ENCODE data around the gene GORASP1.

The GORASP1 gene

DNA sequence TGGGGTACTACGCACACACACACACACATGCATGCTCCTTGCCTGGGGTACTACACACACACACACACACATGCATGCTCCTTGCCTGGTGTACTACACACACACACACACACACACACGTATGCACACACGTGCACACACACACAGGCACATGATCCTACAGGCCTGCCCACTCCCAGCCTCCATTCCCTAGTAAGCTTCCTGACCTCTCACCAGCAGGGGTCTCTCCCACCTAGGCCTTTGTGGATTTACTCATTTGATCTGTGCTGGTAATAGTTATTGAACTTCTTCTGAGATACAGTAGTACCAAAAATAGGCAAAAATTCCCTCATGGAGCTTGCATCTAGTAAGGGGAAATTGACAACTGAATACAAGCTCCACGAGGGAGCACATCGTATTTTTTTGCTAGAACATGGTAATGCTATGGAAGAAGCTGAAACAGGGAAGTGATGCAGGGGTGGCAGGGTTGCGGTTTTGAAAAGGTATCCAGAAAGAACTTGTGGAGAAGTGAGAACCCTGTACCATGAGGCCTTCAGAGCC lies 19.2 kb upstream of the GORASP1 start:
- TF ChIP-seq ZNF610 (tag by site-specific recombination; IDR thresholded peaks at IDR 0.05; ENCODE audit: borderline replicate concordance), result no peak
- no peak for TF ChIP-seq ZBTB48 (tag by site-specific recombination; IDR thresholded peaks at IDR 0.05)
- no peak for TF ChIP-seq ZSCAN23 (tag by site-specific recombination; IDR thresholded peaks at IDR 0.05)
- no peak for TF ChIP-seq ZNF529 (tag by site-specific recombination; IDR thresholded peaks at IDR 0.05; ENCODE audit: insufficient replicate concordance)
- TF ChIP-seq ZIC2 (tag by site-specific recombination; IDR thresholded peaks at IDR 0.05), result no peak
- no peak for TF ChIP-seq ZNF596 (tag by site-specific recombination; IDR thresholded peaks at IDR 0.05)
- 0 out of 2 replicates have a peak, but pooled peaks have one; percentile 28 for TF ChIP-seq ZFHX2 (tag by site-specific recombination; conservative IDR thresholded peaks at IDR 0.05)
- peak; percentile 41 for TF ChIP-seq ZNF654 (tag by site-specific recombination; IDR thresholded peaks at IDR 0.05; ENCODE audit: low read depth)
- TF ChIP-seq HOXA7 (CRISPR knock-in tag; IDR thresholded peaks at IDR 0.05; ENCODE audit: borderline replicate concordance), result no peak
- TF ChIP-seq, protein P1, sequence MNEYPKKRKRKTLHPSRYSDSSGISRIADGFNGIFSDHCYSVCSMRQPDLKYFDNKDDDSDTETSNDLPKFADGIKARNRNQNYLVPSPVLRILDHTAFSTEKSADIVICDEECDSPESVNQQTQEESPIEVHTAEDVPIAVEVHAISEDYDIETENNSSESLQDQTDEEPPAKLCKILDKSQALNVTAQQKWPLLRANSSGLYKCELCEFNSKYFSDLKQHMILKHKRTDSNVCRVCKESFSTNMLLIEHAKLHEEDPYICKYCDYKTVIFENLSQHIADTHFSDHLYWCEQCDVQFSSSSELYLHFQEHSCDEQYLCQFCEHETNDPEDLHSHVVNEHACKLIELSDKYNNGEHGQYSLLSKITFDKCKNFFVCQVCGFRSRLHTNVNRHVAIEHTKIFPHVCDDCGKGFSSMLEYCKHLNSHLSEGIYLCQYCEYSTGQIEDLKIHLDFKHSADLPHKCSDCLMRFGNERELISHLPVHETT (tag by site-specific recombination; IDR thresholded peaks at IDR 0.05), result no peak
- no peak for TF ChIP-seq ZSCAN30 (tag by site-specific recombination; IDR thresholded peaks at IDR 0.05)
- TF ChIP-seq ZNF837 (tag by site-specific recombination; IDR thresholded peaks at IDR 0.05), result no peak
- no peak for TF ChIP-seq ZNF184 (tag by site-specific recombination; IDR thresholded peaks at IDR 0.05)
- TF ChIP-seq, protein P2, sequence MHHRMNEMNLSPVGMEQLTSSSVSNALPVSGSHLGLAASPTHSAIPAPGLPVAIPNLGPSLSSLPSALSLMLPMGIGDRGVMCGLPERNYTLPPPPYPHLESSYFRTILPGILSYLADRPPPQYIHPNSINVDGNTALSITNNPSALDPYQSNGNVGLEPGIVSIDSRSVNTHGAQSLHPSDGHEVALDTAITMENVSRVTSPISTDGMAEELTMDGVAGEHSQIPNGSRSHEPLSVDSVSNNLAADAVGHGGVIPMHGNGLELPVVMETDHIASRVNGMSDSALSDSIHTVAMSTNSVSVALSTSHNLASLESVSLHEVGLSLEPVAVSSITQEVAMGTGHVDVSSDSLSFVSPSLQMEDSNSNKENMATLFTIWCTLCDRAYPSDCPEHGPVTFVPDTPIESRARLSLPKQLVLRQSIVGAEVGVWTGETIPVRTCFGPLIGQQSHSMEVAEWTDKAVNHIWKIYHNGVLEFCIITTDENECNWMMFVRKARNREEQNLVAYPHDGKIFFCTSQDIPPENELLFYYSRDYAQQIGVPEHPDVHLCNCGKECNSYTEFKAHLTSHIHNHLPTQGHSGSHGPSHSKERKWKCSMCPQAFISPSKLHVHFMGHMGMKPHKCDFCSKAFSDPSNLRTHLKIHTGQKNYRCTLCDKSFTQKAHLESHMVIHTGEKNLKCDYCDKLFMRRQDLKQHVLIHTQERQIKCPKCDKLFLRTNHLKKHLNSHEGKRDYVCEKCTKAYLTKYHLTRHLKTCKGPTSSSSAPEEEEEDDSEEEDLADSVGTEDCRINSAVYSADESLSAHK (tag by site-specific recombination; IDR thresholded peaks at IDR 0.05), result no peak
- no peak for TF ChIP-seq REPIN1 (tag by site-specific recombination; IDR thresholded peaks at IDR 0.05; ENCODE audit: low read depth)
- no peak for TF ChIP-seq GLIS2 (tag by site-specific recombination; IDR thresholded peaks at IDR 0.05)
- TF ChIP-seq ZNF426 (tag by site-specific recombination; IDR thresholded peaks at IDR 0.05), result no peak
- TF ChIP-seq, protein P3, sequence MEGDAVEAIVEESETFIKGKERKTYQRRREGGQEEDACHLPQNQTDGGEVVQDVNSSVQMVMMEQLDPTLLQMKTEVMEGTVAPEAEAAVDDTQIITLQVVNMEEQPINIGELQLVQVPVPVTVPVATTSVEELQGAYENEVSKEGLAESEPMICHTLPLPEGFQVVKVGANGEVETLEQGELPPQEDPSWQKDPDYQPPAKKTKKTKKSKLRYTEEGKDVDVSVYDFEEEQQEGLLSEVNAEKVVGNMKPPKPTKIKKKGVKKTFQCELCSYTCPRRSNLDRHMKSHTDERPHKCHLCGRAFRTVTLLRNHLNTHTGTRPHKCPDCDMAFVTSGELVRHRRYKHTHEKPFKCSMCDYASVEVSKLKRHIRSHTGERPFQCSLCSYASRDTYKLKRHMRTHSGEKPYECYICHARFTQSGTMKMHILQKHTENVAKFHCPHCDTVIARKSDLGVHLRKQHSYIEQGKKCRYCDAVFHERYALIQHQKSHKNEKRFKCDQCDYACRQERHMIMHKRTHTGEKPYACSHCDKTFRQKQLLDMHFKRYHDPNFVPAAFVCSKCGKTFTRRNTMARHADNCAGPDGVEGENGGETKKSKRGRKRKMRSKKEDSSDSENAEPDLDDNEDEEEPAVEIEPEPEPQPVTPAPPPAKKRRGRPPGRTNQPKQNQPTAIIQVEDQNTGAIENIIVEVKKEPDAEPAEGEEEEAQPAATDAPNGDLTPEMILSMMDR (tag by site-specific recombination; IDR thresholded peaks at IDR 0.05), result peak; percentile 70
- no peak for TF ChIP-seq ZNF175 (tag by site-specific recombination; IDR thresholded peaks at IDR 0.05)
- TF ChIP-seq, protein P4, sequence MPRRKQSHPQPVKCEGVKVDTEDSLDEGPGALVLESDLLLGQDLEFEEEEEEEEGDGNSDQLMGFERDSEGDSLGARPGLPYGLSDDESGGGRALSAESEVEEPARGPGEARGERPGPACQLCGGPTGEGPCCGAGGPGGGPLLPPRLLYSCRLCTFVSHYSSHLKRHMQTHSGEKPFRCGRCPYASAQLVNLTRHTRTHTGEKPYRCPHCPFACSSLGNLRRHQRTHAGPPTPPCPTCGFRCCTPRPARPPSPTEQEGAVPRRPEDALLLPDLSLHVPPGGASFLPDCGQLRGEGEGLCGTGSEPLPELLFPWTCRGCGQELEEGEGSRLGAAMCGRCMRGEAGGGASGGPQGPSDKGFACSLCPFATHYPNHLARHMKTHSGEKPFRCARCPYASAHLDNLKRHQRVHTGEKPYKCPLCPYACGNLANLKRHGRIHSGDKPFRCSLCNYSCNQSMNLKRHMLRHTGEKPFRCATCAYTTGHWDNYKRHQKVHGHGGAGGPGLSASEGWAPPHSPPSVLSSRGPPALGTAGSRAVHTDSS (tag by site-specific recombination; IDR thresholded peaks at IDR 0.05), result no peak
- no peak for TF ChIP-seq ZNF302 (tag by site-specific recombination; IDR thresholded peaks at IDR 0.05; ENCODE audit: low read depth)
- TF ChIP-seq, protein P5, sequence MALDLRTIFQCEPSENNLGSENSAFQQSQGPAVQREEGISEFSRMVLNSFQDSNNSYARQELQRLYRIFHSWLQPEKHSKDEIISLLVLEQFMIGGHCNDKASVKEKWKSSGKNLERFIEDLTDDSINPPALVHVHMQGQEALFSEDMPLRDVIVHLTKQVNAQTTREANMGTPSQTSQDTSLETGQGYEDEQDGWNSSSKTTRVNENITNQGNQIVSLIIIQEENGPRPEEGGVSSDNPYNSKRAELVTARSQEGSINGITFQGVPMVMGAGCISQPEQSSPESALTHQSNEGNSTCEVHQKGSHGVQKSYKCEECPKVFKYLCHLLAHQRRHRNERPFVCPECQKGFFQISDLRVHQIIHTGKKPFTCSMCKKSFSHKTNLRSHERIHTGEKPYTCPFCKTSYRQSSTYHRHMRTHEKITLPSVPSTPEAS (tag by site-specific recombination; IDR thresholded peaks at IDR 0.05), result peak; percentile 94
- no peak for TF ChIP-seq ZNF623 (tag by site-specific recombination; IDR thresholded peaks at IDR 0.05)
- peak; percentile 43; the same call in 1 of the 2 replicates for TF ChIP-seq EGR2 (tag by site-specific recombination; IDR thresholded peaks at IDR 0.05; ENCODE audit: low read depth)
- TF ChIP-seq, protein P6, sequence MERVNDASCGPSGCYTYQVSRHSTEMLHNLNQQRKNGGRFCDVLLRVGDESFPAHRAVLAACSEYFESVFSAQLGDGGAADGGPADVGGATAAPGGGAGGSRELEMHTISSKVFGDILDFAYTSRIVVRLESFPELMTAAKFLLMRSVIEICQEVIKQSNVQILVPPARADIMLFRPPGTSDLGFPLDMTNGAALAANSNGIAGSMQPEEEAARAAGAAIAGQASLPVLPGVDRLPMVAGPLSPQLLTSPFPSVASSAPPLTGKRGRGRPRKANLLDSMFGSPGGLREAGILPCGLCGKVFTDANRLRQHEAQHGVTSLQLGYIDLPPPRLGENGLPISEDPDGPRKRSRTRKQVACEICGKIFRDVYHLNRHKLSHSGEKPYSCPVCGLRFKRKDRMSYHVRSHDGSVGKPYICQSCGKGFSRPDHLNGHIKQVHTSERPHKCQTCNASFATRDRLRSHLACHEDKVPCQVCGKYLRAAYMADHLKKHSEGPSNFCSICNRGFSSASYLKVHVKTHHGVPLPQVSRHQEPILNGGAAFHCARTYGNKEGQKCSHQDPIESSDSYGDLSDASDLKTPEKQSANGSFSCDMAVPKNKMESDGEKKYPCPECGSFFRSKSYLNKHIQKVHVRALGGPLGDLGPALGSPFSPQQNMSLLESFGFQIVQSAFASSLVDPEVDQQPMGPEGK (tag by site-specific recombination; IDR thresholded peaks at IDR 0.05), result no peak
- no peak for TF ChIP-seq ZNF133 (tag by site-specific recombination; IDR thresholded peaks at IDR 0.05)
- ChIA-PET POLR2A (interaction anchor here (1.3 kb wide), 1 partner anchor 59 kb away, joined by 3 read pairs; no protein-coding TSS in a partner anchor), CTCF (interaction anchor here (0.6 to 8.1 kb wide), 24 partner anchors 10 to 377 kb away, joined by 3 to 145 read pairs (median 4); partner anchors contain the start of genes CX3CR1, GORASP1 and TTC21A)
- no peak overlapping the region for H3K27ac ChIP-seq (ENCODE audit: extremely low read depth, low read depth, low read length)
- H3K4me3 ChIP-seq (ENCODE audit: low read depth, low read length), result no peak overlapping the region
- no peaks in the 10 kb centered on the region for H3K4me1 ChIP-seq (ENCODE audit: control insufficient read depth, insufficient read depth, low read length)
- H3K9me3 ChIP-seq (ENCODE audit: control insufficient read depth, insufficient read depth, low read depth, low read length), result no peaks in the 10 kb centered on the region
- H3K36me3 ChIP-seq (ENCODE audit: control insufficient read depth in 2 of 2, insufficient read depth in 1 of 2, low read length in 2 of 2), result no peaks in the 10 kb centered on the region
